NCI-H82 (cell line): ENCODE data around the gene EXOC3L1.

Source experiments
- DNase-seq: peaks from one replicate; lab custom pipeline; 2025; lab: John Stamatoyannopoulos, UW

Gene EXOC3L1

DNA sequence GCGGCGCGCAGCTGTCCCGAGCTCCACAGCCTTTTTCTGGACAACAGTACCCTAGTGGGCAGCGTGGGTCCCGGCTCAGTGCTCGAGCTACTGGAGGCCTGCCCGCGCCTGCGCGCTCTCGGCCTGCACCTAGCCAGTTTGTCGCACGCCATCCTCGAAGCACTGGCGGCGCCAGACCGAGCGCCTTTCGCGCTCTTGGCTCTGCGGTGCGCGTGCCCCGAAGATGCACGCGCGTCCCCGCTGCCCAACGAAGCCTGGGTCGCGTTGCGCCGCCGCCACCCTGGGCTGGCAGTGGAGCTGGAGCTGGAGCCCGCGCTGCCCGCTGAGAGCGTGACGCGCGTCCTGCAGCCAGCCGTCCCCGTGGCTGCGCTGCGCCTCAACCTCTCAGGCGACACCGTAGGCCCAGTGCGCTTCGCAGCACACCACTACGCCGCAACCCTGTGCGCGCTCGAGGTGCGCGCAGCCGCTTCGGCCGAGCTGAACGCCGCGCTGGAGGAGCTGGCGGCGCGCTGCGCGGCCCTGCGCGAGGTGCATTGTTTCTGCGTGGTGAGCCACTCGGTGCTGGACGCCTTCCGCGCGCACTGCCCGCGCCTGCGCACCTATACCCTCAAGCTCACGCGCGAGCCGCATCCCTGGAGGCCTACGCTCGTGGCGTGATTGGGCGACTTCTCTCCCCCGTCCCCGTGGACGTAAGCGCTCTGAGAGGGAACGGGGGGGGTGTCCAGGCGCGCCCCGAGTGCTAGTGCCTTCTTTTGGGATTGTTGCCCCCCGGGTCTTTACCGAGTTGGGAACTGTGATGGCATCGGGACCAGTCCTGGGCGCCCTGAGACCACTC is 26.6 kb downstream of the EXOC3L1 start:
- DNase-seq = peak; percentile 53

GRCh38 chr16:67162506-67163163 is 27.3 kb downstream of the EXOC3L1 start:
- no peak for DNase-seq

DNA sequence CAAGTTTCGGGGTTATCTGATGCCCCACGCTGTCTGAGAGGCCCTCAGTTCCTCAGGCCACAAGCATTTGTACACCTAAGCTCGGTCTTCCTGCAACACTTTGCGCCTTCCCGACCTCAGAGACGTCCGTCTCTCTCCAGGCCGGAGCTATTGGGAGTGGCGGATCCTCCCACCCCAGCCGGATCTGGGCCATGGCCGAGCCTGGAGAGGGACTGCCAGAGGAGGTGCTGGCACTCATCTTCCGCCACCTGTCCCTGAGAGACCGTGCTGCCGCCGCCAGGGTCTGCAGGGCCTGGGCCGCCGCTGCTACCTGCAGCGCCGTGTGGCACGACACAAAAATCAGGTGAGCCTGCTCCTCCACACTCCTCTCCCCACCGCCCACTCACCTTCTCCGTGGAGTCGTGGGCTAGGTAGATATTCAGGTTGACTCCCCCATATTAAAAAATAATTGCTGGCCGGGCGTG is 28.3 kb downstream of the EXOC3L1 start:
- DNase-seq = no peak

DNA sequence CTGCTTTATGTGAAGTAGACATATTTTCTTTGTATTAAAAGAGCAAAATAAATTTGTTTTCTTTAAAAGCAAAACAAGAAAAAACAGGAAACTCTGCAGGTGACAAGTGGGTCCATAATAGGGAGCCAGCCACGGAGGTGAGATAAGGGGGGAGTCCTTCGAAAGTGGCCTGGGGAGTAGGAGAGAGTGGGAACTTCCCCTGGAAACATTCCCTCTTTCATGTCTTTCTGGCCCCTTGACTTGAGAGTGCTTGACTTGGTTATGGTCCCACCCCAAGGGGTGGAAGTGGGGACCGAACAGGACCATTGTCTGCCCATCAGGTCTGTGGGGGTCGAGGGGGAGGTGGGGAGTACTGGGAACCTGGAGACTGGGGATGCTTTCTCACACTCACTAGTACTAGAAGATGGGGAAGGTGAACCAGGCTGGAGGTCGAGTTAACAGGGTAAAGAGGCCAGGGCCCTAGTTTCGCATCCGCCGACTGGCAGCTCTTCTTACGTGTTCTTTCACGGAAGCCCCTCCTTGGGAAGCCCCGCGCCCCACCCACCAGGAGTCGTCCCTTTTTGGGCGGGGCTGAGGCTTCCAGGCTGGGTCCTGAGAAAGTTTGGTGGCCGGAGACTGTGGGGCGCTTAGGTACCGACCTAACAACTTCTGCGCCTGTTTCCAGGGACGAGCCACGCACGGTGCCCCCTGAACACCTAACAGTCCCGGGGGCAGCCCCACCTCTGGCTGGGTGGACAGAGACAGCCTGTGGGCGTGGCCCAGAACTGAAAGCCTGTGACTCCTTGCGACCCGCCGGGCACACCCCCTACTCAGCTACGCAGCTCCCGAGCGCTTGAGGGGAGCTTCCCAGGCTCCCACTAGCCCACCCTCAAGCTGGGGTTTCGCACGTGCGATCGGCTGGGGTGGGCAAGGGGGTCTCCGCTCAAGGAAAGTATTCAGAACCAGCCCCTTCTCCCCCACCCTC is 31.0 kb downstream of the EXOC3L1 start:
- DNase-seq = peak; percentile 63

DNA sequence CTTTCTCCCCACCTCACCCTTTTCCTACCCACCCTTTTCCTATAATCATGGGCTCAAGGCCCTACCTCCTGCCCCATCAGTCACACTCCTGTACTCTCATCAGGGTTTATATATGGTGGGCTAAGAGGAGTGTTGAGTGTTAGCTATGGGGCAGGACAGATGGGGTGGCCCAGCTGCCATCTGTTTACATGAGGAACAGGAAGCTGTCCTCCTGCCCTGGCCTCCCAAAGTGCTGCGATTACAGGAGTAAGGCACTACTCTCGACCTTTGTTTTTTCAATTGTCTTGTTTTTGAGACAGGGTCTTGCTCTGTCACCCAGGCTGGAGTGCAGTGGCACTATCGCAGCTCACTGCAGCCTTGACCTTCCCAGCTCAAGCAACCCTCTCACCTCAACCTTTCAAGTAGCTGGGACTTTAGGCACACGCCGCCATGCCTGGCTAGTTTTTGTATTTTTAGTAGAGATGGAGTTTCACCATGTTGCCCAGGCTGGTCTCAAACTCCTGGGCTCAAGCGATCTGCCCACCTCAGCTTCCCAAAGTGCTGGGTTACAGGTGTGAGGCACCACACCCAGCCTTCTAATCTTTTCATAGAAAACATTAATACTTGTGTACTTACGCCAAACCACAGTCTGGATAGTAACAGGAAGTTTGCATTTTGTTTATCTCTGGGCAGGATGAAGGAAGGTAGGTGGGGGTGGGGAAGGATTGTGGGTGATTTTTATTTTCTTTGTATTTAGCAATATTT is 31.9 kb downstream of the EXOC3L1 start:
- DNase-seq = peak; percentile 65

DNA sequence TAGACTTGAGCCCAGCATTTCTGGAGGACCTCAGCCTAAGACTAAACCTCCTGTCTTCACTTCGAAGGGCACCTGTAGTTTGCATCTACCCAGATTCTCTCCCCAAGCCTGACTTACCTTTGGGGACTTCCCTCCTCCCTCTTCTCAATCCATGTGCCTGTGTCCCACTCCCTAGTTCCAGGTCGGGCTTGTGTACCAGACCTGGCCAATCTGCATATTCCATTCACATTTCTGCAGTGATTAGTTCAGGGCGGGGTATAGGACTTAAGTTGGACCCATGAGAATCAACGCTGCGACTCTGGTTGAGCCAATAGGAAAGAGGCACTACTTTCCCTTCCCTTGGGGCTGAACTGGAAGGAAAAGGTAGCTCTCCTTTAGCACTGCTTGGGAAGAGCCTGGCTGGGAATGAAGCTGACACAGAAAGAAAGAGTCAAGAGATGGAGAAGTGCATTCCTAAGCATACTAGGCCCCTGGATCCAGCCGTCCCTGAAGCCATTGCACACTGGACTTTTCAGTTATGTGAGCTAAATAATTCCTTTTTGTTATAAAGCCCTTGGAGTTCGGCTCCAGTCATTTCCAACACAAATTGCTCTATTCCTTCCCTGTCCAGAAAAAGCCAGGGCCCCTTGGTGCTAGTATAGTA is 32.7 kb downstream of the EXOC3L1 start:
- no peak for DNase-seq

GRCh38 chr16:67156143-67156844 is 33.6 kb downstream of the EXOC3L1 start:
- no peak for DNase-seq

DNA sequence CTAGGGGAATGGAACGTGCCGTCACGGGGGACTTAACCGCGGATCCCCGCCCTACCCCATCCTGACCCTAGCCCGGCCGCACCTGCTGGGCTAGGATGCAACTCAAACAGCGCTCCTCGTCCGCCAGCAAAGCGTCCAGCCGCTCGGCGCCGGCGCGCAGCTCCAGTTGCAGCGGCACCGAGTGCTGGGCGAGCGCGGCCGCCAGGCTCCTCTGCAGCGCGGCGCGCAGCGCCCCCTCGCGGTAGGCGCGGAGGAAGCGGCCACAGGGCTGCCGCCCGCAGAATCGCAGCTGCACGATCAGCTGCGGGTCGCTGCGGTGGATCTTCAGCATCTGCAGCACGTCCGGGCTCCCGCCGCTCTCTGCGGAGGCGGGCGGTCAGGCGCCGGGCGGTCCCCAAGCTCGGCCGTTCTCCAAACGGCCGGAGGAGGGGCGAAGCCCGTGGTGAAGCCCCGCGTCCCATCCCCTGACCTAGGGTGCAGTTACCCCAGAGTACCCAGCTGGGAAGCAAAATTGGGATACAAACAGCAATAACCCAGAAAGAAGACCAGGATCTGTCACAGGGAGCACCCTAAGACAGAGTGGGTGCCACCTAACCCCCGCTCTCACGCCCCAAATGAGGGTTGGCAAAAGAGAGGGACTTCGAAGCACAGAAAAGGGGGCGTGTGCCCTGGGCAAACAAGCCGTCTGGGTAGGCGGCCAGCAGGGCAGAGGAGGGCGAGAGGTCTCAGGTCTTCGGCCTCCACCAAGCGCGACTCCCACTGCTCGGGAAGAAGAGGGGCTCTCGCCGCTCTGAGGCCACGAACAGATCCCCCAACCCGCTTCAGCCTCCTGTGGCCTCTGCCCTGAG is 34.4 kb downstream of the EXOC3L1 start:
- peak; percentile 78 for DNase-seq

DNA sequence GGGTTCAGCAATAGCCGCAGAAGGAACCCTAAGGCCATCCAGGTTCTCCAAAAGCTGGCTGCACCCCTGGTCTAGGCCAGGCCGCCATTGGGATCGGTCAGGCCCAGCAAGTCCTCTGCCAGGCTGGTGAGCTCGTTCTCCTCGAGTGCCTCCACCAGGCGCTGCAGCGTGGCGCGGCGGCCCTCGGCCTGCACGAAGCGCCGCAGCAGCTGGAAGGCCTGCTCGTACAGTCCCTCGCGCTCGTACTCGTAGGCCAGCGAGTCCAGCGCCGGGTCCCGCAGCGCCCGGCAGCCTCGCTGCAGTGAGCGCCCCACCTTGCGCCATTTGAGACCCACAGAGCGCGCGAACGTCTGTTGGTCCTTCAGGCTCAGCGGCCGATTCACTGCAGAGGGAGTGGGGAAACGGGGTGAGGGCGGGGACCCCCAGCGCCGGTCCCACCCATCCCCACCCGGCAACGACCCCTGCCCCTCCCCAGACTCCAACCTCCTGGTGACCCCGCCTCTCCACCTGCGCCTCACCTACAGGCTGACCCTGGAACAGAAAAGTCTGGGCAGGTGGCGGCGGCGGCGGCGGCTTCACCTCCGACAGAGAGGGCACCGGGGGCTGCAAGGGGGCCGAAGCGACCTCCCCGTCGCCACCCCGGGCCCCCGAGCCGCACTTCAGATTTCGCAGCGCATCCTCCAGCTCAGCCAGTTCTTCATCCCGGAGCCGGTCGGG is 35.2 kb downstream of the EXOC3L1 start:
- DNase-seq = no peak

DNA sequence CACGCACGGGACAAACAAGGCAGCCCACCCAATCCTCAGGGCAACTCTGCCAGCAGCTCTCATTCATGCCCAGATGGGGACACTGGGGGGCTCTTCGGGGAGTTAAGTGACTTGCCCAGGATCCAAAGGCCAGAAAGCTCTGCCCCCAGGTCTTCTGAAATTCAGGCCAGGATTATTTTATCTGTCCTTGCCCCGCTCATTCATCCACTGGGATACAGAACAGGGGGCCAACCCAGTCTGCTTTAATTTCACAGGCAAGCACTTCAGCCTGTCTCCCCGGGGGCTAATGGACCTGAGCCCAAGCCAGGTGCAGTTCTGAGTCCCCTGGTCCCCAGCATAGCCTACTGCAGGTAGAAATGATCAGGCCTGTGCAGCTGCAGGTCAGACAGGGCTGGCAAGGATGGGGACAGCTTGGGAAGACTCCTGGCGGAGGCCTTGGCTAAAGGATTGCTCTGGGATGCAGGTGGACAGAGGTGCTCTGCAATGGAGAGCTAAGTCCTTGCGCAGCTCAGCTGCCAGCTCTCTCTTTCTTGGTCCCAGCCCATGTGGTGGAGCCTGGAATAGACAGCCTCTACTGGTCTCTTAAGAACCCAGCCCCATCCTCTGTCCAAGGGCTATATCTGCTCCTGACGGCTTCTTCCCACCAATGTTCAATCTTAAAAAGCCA is 38.4 kb downstream of the EXOC3L1 start:
- peak; percentile 27 for DNase-seq

- DNase-seq = peak; percentile 69
Observed at GRCh38 chr16:67150833-67151396, 39.0 kb downstream of the EXOC3L1 start, which contains the start of gene B3GNT9. Gene B3GNT9, minus strand, starts transcription at chr16:67150998. Its CDS starts 513 bp downstream, at chr16:67150485.

DNA sequence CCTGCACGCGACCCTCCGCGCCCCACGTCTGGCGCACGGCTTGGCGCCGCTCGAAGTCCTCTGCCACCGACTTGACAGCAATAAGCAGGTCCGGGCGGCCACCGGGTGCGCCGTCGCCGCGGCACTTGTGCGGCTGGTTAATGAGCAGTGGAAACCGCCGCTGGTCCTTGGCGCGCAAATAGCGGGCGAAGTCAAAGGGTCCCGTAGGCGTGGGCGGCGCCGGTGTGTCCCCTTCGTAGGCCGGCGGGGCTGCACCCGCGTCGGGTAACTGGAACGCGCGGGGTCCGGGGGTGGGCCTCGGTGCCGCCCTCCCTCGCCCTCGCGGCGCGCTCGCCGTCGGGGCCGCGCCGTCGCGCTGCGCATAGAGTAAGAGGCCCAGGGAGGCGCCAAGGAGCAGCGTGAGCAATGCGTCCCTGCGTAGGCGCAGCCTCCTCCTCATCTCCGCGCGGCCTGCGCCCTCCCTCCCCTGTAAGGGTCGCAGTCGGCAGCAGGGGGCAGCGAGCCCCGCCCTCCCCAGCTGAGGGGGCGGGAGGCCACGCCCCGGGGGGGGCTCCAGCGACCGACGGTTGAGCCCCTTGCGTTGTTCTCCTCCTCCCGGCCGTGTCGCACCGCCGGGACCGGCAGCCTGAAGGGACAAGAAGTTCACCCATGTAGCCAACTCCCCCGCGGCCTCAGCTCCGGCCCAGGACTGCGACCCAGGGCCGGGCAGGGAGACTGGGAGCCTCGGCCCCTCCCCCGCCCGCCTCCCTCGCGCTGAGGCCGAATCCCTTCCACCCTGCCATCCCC is 39.7 kb downstream of the EXOC3L1 start:
- DNase-seq = peak; percentile 81

- no peak for DNase-seq
Observed at GRCh38 chr16:67149276-67150046, 40.5 kb downstream of the EXOC3L1 start.

- no peak for DNase-seq
Observed at GRCh38 chr16:67148656-67149275, 41.2 kb downstream of the EXOC3L1 start.

GRCh38 chr16:67148221-67148620 is 41.7 kb downstream of the EXOC3L1 start:
- no peak for DNase-seq
